ENCODE data around the gene ABAT. TPM values are rescaled to one million over a fixed set of nuclear protein-coding genes. Genes with fewer than 3 reads are reported as not detected.
A peak's percentile ranks its signal among the peaks of the same experiment; 100 is the strongest.

The ABAT gene
- total and polyA plus RNA-seq, 2 of the 8 experiments (the other 6 are each of a cell fraction or from before 2014, with no cell fraction given), result 6.4 to 8.4 TPM

DNA sequence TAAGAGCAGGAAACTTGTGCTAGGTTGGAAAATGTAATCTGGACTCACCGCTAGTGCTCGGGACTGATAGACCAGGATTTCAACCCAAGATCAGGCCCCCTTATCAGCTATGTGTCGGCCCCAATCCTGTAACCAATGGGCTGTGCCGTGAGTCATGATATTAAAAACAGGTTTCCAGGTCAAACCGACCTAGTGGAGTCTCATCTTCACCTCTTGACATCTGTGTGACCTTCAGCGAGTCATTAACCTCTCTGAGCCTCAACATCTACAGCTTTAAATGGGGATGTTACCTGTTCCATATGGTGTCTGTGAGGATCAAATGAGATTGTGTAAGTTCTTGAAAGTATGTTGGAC is 123.7 kb downstream of the ABAT start:
- Histone ChIP-seq H4K91ac (replicated peaks; ENCODE audit: insufficient read length, low read length) (no peak overlapping the region), H3K27me3 (replicated peaks in 1 of 4; ENCODE audit: control insufficient read depth in 3 of 4, extremely low read depth in 1 of 4, insufficient read depth in 3 of 4, low read length in 3 of 4) (no peaks in the 10 kb centered on the region), H4K5ac (ENCODE audit: insufficient read length, low read depth, low read length) (no peak overlapping the region), H3K4ac (replicated peaks; ENCODE audit: insufficient read length, low read depth, low read length) (no peak overlapping the region), H3K18ac (ENCODE audit: extremely low read depth, low read length) (no peak overlapping the region), H3K9ac (replicated peaks in 1 of 4; ENCODE audit: extremely low read depth in 1 of 4, low read depth in 3 of 4, low read length in 3 of 4) (peak overlapping the region; percentile 69 to 81 (median 72)), H3K4me1 (replicated peaks in 1 of 4; ENCODE audit: control insufficient read depth in 3 of 4, insufficient read depth in 4 of 4, low read length in 3 of 4) (peaks cover 0 to 13% (median 2%) of the 10 kb centered on the region in 4 experiments; a peak in 3 of 7 replicates), H3K23me2 (ENCODE audit: low read depth, low read length) (peaks cover 13% of the 10 kb centered on the region; the same call in 1 of the 2 replicates), H2BK120ac (replicated peaks; ENCODE audit: low read depth, low read length) (no peak overlapping the region), H3K23ac (ENCODE audit: insufficient read length) (no peak overlapping the region), H2AFZ (ENCODE audit: low read length) (no peak overlapping the region), H3K4me3 (ENCODE audit: extremely low read depth in 1 of 4, insufficient read depth in 2 of 4, low read depth in 3 of 4, low read length in 4 of 4) (peak overlapping the region; percentile 61 to 85 (median 77)), H3K14ac (ENCODE audit: insufficient read length) (no peak overlapping the region), H2AK5ac (ENCODE audit: low read depth, low read length) (no peak overlapping the region), H2BK12ac (ENCODE audit: low read depth, low read length) (no peak overlapping the region), H3K9me3 (ENCODE audit: insufficient read depth in 2 of 2, low read depth in 1 of 2, low read length in 1 of 2) (no peaks in the 10 kb centered on the region), H4K20me1 (replicated peaks in 1 of 2; ENCODE audit: control insufficient read depth in 1 of 2, insufficient read depth in 2 of 2, low read length in 2 of 2) (peaks cover 2 to 3% of the 10 kb centered on the region in 2 experiments), H3K79me1 (ENCODE audit: low read depth, low read length) (0 out of 2 replicates have a peak, but pooled peaks cover 4% of the 10 kb centered on the region), H2BK20ac (ENCODE audit: low read length) (no peak overlapping the region), H3K56ac (replicated peaks; ENCODE audit: insufficient read length, low read depth, low read length) (no peak overlapping the region), H3K4me2 (ENCODE audit: insufficient read depth in 1 of 2, low read depth in 2 of 2, low read length in 2 of 2) (peak overlapping the region; percentile 86 to 88), H3K36me3 (ENCODE audit: control insufficient read depth in 2 of 4, insufficient read depth in 4 of 4, low read length in 3 of 4) (peaks cover 6 to 20% (median 16%) of the 10 kb centered on the region in 4 experiments), H4K8ac (ENCODE audit: extremely low read depth, insufficient read depth, low read length) (peak overlapping the region; percentile 84; the same call in 1 of the 2 replicates), H3K79me2 (ENCODE audit: control insufficient read depth in 1 of 2, insufficient read depth in 2 of 2, low read length in 2 of 2) (peaks cover 12 to 67% of the 10 kb centered on the region in 2 experiments), H2BK15ac (ENCODE audit: low read length) (no peak overlapping the region), H2BK5ac (ENCODE audit: low read depth, low read length) (peak overlapping the region; percentile 67; the same call in 1 of the 2 replicates), H3K27ac (ENCODE audit: low read depth, low read length) (peak overlapping the region; percentile 64; the same call in 1 of the 2 replicates)
- FAIRE-seq, result no peak
- no peak for DNase-seq (ENCODE audit: low read depth in 1 of 2, low spot score in 2 of 2)
- 8% methylated on average over 6 of the region's 6 CpGs; no CpG with 5 or more reads in 1 of the 2 experiments for WGBS, 2 experiments (ENCODE audit: extremely low coverage in 1 of 2, insufficient coverage in 1 of 2, insufficient read length in 1 of 2, insufficient replicate concordance in 2 of 2, low coverage in 1 of 2, low lambda C conversion rate in 2 of 2, missing lambda C conversion rate in 1 of 2)
- ChIA-PET POLR2A (ENCODE audit: partially characterized antibody) (interaction anchor here (0.8 to 1.9 kb wide), 3 partner anchors 11 to 66 kb away, joined by 3 to 7 read pairs (median 3); no protein-coding TSS in a partner anchor), CTCF (ENCODE audit: partially characterized antibody) (interaction anchor here (1.4 to 26.4 kb wide), 2 partner anchors 10 to 134 kb away, joined by 4 to 404 read pairs; partner anchors contain the start of gene ABAT)
- TF ChIP-seq MAFK (IDR thresholded peaks at IDR 0.05; ENCODE audit: low read depth, low read length), result no peak
